ENCODE measurements around the gene SNX5. TPM values are rescaled to one million over a fixed set of nuclear protein-coding genes. Genes with fewer than 3 reads are reported as not detected.

SNX5 gene
- total RNA-seq, 1 experiment from 2014 or later, result 159 TPM

DNA sequence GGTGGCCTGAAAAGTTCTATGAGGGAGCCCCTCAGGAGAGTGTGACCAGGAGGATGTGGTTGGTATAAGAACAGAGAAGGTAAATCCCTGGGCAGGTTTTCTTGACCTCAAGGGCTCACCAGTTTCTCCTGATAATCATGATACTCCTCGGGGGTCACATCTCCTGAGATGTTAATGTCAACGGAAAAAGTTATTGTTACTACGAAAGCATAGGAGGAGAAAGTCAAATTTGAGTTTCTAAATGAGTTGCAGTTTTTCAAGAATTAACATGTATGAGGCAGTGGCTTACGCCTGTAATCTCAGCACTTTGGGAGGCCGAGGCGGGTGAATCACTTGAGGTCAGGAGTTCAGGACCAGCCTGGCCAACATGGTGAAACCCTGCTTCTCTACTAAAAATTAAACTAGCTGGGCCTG lies 23.6 kb upstream of the SNX5 start:
- no peak for DNase-seq (ENCODE audit: low read depth, low spot score)
- Histone ChIP-seq H4K20me1 (ENCODE audit: insufficient read depth) (no peaks in the 10 kb centered on the region), H3K36me3 (ENCODE audit: control insufficient read depth in 1 of 2, insufficient read depth in 2 of 2, low read length in 2 of 2) (peaks cover 8 to 18% of the 10 kb centered on the region in 2 experiments), H3K9me3 (ENCODE audit: control insufficient read depth in 1 of 2, insufficient read depth in 1 of 2, low read depth in 1 of 2, low read length in 2 of 2) (no peaks in the 10 kb centered on the region), H3K27ac (ENCODE audit: low read depth, low read length) (no peak overlapping the region), H3K27me3 (ENCODE audit: insufficient read depth, low read length) (no peaks in the 10 kb centered on the region), H3K4me3 (replicated peaks in 1 of 2; ENCODE audit: low read depth in 1 of 2, low read length in 2 of 2) (no peak overlapping the region), H3K9me2 (ENCODE audit: insufficient read depth) (no peaks in the 10 kb centered on the region), H3K79me2 (ENCODE audit: insufficient read depth, low read length) (peaks cover 18% of the 10 kb centered on the region), H2AFZ (ENCODE audit: low read depth, low read length, poor library complexity, severe bottlenecking) (no peak overlapping the region), H3K9ac (ENCODE audit: low read length) (no peak overlapping the region), H3K4me2 (ENCODE audit: low read length) (no peak overlapping the region), H3K4me1 (ENCODE audit: control insufficient read depth in 1 of 2, insufficient read depth in 2 of 2, low read length in 2 of 2) (peaks cover 0 to 6% of the 10 kb centered on the region in 2 experiments; a peak in 2 of 4 replicates)
- no peak for ATAC-seq
- no TSS peak for BruUV-seq (replicated peaks)
- RAD21 ChIA-PET (ENCODE audit: low non-redundant PET in 1 of 2, low total read pairs in 2 of 2, uncharacterized antibody in 2 of 2, unreplicated experiment in 2 of 2), result no interaction called here
- intact Hi-C loops (cut with micrococcal nuclease), result loop anchor here (10.0 kb wide), 2 partner anchors 283 to 457 kb away; partner anchors contain the start of gene BFSP1
- CTCF ChIA-PET, result no interaction called here
- no peak for TF ChIP-seq YY1 (IDR thresholded peaks at IDR 0.05; ENCODE audit: extremely low read depth, insufficient replicate concordance, low read depth, low read length)
- TF ChIP-seq CBX3 (IDR thresholded peaks at IDR 0.05; ENCODE audit: low read depth), result no peak
- TF ChIP-seq EGR1 (IDR thresholded peaks at IDR 0.05; ENCODE audit: low read depth), result no peak
- TF ChIP-seq SIN3A (IDR thresholded peaks at IDR 0.05; ENCODE audit: low read depth), result no peak
- no peak for TF ChIP-seq POLR2A (IDR thresholded peaks at IDR 0.05; ENCODE audit: borderline replicate concordance, extremely low read depth, insufficient read depth, insufficient read length)
- TF ChIP-seq ZNF274 (IDR thresholded peaks at IDR 0.05; ENCODE audit: low read depth, low read length), result no peak
- no peak for TF ChIP-seq TCF7L2 (IDR thresholded peaks at IDR 0.05; ENCODE audit: borderline replicate concordance, extremely low read depth, insufficient read depth, insufficient read length)
- TF ChIP-seq JUND (IDR thresholded peaks at IDR 0.05), result no peak
- POLR2A ChIA-PET, result no interaction called here

DNA sequence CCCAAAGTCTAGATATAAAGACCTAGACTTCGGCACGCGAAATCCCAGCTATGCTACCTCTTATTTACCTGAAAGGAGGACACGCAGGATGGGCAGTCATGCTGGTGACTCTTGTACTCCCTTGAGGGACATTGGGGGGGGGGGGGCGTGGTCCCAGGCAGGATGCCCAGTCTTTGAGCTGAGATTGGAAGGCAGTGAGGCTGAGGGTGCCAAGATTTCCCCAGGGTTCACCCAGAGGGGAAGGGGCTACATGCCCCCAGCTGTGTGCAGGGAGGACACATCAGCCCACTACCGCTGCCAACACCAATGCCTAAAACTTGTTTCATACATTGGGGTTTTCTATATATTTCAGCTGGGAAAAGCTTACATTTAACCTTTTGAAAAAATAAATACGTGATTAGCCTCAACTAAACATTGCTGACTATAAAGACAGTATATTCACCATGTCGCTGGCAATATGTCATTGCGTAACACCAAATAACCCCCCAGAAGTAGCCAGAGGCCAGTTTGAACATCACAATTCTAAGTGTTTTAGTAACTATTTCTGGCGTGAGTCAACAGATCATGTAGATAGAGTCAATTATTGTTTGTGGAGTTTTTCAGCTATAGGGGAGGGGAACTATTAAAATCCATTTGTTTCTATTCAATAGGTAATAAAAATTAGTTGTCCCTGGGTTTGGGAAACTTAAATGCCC lies 21.8 kb upstream of the SNX5 start:
- DNase-seq (ENCODE audit: low read depth, low spot score) (no peak), ATAC-seq (no peak)
- Histone ChIP-seq H3K27me3 (ENCODE audit: insufficient read depth, low read length) (no peaks in the 10 kb centered on the region), H3K79me2 (ENCODE audit: insufficient read depth, low read length) (peaks cover 34% of the 10 kb centered on the region), H3K36me3 (ENCODE audit: control insufficient read depth in 1 of 2, insufficient read depth in 2 of 2, low read length in 2 of 2) (peaks cover 8 to 18% of the 10 kb centered on the region in 2 experiments), H2AFZ (ENCODE audit: low read depth, low read length, poor library complexity, severe bottlenecking) (no peak overlapping the region), H3K4me3 (replicated peaks in 1 of 2; ENCODE audit: low read depth in 1 of 2, low read length in 2 of 2) (no peak overlapping the region), H3K9ac (ENCODE audit: low read length) (no peak overlapping the region), H3K4me2 (ENCODE audit: low read length) (no peak overlapping the region), H4K20me1 (ENCODE audit: insufficient read depth) (no peaks in the 10 kb centered on the region), H3K27ac (ENCODE audit: low read depth, low read length) (no peak overlapping the region), H3K9me3 (ENCODE audit: control insufficient read depth in 1 of 2, insufficient read depth in 1 of 2, low read depth in 1 of 2, low read length in 2 of 2) (no peaks in the 10 kb centered on the region), H3K4me1 (ENCODE audit: control insufficient read depth in 1 of 2, insufficient read depth in 2 of 2, low read length in 2 of 2) (0 out of 4 replicates have a peak, but pooled peaks cover 0 to 3% of the 10 kb centered on the region in 2 experiments), H3K9me2 (ENCODE audit: insufficient read depth) (no peaks in the 10 kb centered on the region)
- TSS peak; percentile 30 for BruUV-seq (replicated peaks)
- ChIA-PET POLR2A (interaction anchor here (0.6 kb wide), 1 partner anchor 19 kb away, joined by 5 read pairs; no protein-coding TSS in a partner anchor), CTCF (no interaction called here), RAD21 (ENCODE audit: low non-redundant PET in 1 of 2, low total read pairs in 2 of 2, uncharacterized antibody in 2 of 2, unreplicated experiment in 2 of 2) (no interaction called here)
- intact Hi-C loops (cut with micrococcal nuclease), result loop anchor here (10.0 kb wide), 2 partner anchors 284 to 456 kb away; partner anchors contain the start of gene BFSP1
- TF ChIP-seq SIN3A (IDR thresholded peaks at IDR 0.05; ENCODE audit: low read depth) (no peak), POLR2A (IDR thresholded peaks at IDR 0.05; ENCODE audit: borderline replicate concordance, extremely low read depth, insufficient read depth, insufficient read length) (no peak), POLR2AphosphoS5 (IDR thresholded peaks at IDR 0.05; ENCODE audit: low read depth, low read length) (no peak), YY1 (IDR thresholded peaks at IDR 0.05; ENCODE audit: extremely low read depth, insufficient replicate concordance, low read depth, low read length) (no peak), SRF (IDR thresholded peaks at IDR 0.05; ENCODE audit: low read depth) (no peak), CBX3 (IDR thresholded peaks at IDR 0.05; ENCODE audit: low read depth) (no peak), JUND (IDR thresholded peaks at IDR 0.05) (no peak), ZNF274 (IDR thresholded peaks at IDR 0.05; ENCODE audit: low read depth, low read length) (no peak), EZH2 (IDR thresholded peaks at IDR 0.05) (no peak)
- TF ChIP-seq, protein P1, sequence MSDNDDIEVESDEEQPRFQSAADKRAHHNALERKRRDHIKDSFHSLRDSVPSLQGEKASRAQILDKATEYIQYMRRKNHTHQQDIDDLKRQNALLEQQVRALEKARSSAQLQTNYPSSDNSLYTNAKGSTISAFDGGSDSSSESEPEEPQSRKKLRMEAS (IDR thresholded peaks at IDR 0.05), result no peak
- TF ChIP-seq, protein P2, sequence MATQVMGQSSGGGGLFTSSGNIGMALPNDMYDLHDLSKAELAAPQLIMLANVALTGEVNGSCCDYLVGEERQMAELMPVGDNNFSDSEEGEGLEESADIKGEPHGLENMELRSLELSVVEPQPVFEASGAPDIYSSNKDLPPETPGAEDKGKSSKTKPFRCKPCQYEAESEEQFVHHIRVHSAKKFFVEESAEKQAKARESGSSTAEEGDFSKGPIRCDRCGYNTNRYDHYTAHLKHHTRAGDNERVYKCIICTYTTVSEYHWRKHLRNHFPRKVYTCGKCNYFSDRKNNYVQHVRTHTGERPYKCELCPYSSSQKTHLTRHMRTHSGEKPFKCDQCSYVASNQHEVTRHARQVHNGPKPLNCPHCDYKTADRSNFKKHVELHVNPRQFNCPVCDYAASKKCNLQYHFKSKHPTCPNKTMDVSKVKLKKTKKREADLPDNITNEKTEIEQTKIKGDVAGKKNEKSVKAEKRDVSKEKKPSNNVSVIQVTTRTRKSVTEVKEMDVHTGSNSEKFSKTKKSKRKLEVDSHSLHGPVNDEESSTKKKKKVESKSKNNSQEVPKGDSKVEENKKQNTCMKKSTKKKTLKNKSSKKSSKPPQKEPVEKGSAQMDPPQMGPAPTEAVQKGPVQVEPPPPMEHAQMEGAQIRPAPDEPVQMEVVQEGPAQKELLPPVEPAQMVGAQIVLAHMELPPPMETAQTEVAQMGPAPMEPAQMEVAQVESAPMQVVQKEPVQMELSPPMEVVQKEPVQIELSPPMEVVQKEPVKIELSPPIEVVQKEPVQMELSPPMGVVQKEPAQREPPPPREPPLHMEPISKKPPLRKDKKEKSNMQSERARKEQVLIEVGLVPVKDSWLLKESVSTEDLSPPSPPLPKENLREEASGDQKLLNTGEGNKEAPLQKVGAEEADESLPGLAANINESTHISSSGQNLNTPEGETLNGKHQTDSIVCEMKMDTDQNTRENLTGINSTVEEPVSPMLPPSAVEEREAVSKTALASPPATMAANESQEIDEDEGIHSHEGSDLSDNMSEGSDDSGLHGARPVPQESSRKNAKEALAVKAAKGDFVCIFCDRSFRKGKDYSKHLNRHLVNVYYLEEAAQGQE (IDR thresholded peaks at IDR 0.05; ENCODE audit: low read depth), result no peak

Measured in HCT116 (cell line).